ENCODE measurements around the gene FBXO38.

Gene FBXO38

GRCh38 chr5:148342371-148343045 lies 41.2 kb upstream of the FBXO38 start:
- no peak overlapping the region for H2BK5ac ChIP-seq (ENCODE audit: low read length)
- H3K18ac ChIP-seq (ENCODE audit: low read length): no peak overlapping the region
- H4K8ac ChIP-seq (ENCODE audit: low read depth, low read length): no peak overlapping the region
- no peak overlapping the region for H3K27ac ChIP-seq (replicated peaks; ENCODE audit: low read length)
- no CpG with 5 or more reads among the region's 2 CpGs for WGBS, 2 donors (ENCODE audit: extremely low coverage in 2 of 2, insufficient read length in 2 of 2, insufficient replicate concordance in 1 of 2)
- H3K36me3 ChIP-seq (replicated peaks in 1 of 2; ENCODE audit: control insufficient read depth in 2 of 2, insufficient read depth in 2 of 2, low read length in 2 of 2): no peaks in the 10 kb centered on the region
- H2AK5ac ChIP-seq (ENCODE audit: low read depth, low read length): no peak overlapping the region
- no peaks in the 10 kb centered on the region for H3K9me3 ChIP-seq (replicated peaks in 1 of 2; ENCODE audit: control insufficient read depth in 2 of 2, insufficient read depth in 1 of 2, low read depth in 1 of 2, low read length in 2 of 2)
- no peak overlapping the region for H3K9ac ChIP-seq (ENCODE audit: low read depth, low read length, poor library complexity)
- no peak overlapping the region for H2BK120ac ChIP-seq (ENCODE audit: low read depth, low read length)
- no peak overlapping the region for H3K4me3 ChIP-seq (ENCODE audit: low read length in 2 of 2)
- H2BK12ac ChIP-seq (ENCODE audit: low read length): no peak overlapping the region
- H3K27me3 ChIP-seq (ENCODE audit: control insufficient read depth in 3 of 3, insufficient read depth in 3 of 3, low read depth in 1 of 3, low read length in 3 of 3): no peaks in the 10 kb centered on the region
- H3K4ac ChIP-seq (ENCODE audit: low read length): no peak overlapping the region
- H3K4me1 ChIP-seq (ENCODE audit: control insufficient read depth in 2 of 2, insufficient read depth in 1 of 2, low read depth in 1 of 2, low read length in 2 of 2): peaks cover 0 to 4% of the 10 kb centered on the region in 2 donors
- no peak for DNase-seq (ENCODE audit: low spot score)
- H2BK15ac ChIP-seq (ENCODE audit: low read length): no peak overlapping the region
- no peak overlapping the region for H3K14ac ChIP-seq (ENCODE audit: low read length)
- H3K79me1 ChIP-seq (ENCODE audit: low read depth, low read length): no peaks in the 10 kb centered on the region
- no peak overlapping the region for H3K4me2 ChIP-seq (ENCODE audit: insufficient read depth, low read length, poor library complexity, severe bottlenecking)
- H2AFZ ChIP-seq (ENCODE audit: low read length): no peak overlapping the region
- H4K91ac ChIP-seq (ENCODE audit: low read depth, low read length, poor library complexity): no peak overlapping the region
- H3K23ac ChIP-seq (ENCODE audit: low read depth, low read length, poor library complexity): no peak overlapping the region

- H4K91ac ChIP-seq (ENCODE audit: low read depth, low read length, poor library complexity): no peak overlapping the region
- H2BK5ac ChIP-seq (ENCODE audit: low read length): no peak overlapping the region
- peaks cover 0 to 4% of the 10 kb centered on the region in 2 donors for H3K4me1 ChIP-seq (ENCODE audit: control insufficient read depth in 2 of 2, insufficient read depth in 1 of 2, low read depth in 1 of 2, low read length in 2 of 2)
- DNase-seq (ENCODE audit: low spot score): no peak
- no peaks in the 10 kb centered on the region for H3K36me3 ChIP-seq (replicated peaks in 1 of 2; ENCODE audit: control insufficient read depth in 2 of 2, insufficient read depth in 2 of 2, low read length in 2 of 2)
- H3K4me3 ChIP-seq (ENCODE audit: low read length in 2 of 2): no peak overlapping the region
- no CpG with 5 or more reads among the region's 2 CpGs for whole genome bisulfite sequencing, 2 donors (ENCODE audit: extremely low coverage in 2 of 2, insufficient read length in 2 of 2, insufficient replicate concordance in 1 of 2)
- H2BK15ac ChIP-seq (ENCODE audit: low read length): no peak overlapping the region
- H3K9me3 ChIP-seq (replicated peaks in 1 of 2; ENCODE audit: control insufficient read depth in 2 of 2, insufficient read depth in 1 of 2, low read depth in 1 of 2, low read length in 2 of 2): no peaks in the 10 kb centered on the region
- no peak overlapping the region for H3K23ac ChIP-seq (ENCODE audit: low read depth, low read length, poor library complexity)
- no peak overlapping the region for H3K18ac ChIP-seq (ENCODE audit: low read length)
- H3K27me3 ChIP-seq (ENCODE audit: control insufficient read depth in 3 of 3, insufficient read depth in 3 of 3, low read depth in 1 of 3, low read length in 3 of 3): no peaks in the 10 kb centered on the region
- H2AFZ ChIP-seq (ENCODE audit: low read length): no peak overlapping the region
- no peak overlapping the region for H2BK12ac ChIP-seq (ENCODE audit: low read length)
- H3K4me2 ChIP-seq (ENCODE audit: insufficient read depth, low read length, poor library complexity, severe bottlenecking): no peak overlapping the region
- no peak overlapping the region for H3K4ac ChIP-seq (ENCODE audit: low read length)
- H3K9ac ChIP-seq (ENCODE audit: low read depth, low read length, poor library complexity): no peak overlapping the region
- H3K27ac ChIP-seq (replicated peaks; ENCODE audit: low read length): no peak overlapping the region
- H4K8ac ChIP-seq (ENCODE audit: low read depth, low read length): no peak overlapping the region
- H2BK120ac ChIP-seq (ENCODE audit: low read depth, low read length): no peak overlapping the region
- no peak overlapping the region for H2AK5ac ChIP-seq (ENCODE audit: low read depth, low read length)
- H3K14ac ChIP-seq (ENCODE audit: low read length): no peak overlapping the region
- H3K79me1 ChIP-seq (ENCODE audit: low read depth, low read length): no peaks in the 10 kb centered on the region
Measured at GRCh38 chr5:148343046-148343407, 40.7 kb upstream of the FBXO38 start.

DNA sequence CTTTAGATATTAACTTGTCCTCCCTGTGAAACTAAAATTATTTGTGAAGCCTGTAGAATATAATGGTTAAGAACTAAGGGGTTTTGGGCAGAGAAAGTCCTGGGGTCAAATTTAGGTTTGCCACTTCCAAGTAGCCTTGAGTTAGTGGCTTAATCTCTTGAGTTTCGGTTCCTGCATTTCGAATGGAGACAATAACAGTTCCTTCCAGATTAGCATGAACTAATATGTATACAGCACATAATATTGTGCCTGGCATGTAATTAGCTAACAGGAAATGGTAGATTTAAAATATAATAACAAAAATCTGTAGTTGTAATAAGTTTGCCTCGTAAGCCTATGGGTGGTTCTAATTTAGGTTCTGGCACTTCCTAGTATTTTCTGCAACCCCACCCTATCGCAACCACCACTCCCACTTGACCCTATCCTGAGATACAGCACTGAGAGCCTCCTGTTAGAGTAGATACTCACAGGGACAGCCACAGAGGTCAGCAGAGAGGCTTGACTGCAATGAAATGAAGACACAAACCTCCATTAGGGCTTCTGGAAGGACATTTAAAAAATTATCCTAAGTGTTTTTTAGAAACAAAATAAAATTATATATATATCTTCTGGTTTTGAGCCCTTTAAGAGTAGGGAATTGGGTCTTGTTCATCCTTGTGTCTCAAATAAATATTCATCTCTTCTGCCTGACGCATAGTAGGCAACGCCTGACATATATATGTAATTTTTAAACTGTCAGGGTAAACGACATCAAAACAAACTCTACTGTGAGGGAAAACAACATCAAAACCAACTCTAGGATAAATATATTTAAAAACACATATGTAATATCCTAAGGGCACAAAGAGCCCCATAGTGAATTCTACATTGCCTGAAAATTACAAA lies 39.9 kb upstream of the FBXO38 start:
- no peak overlapping the region for H2BK12ac ChIP-seq (ENCODE audit: low read length)
- H3K23ac ChIP-seq (ENCODE audit: low read depth, low read length, poor library complexity): no peak overlapping the region
- no peak overlapping the region for H2BK15ac ChIP-seq (ENCODE audit: low read length)
- no peak overlapping the region for H3K9ac ChIP-seq (ENCODE audit: low read depth, low read length, poor library complexity)
- H3K4ac ChIP-seq (ENCODE audit: low read length): no peak overlapping the region
- H3K36me3 ChIP-seq (replicated peaks in 1 of 2; ENCODE audit: control insufficient read depth in 2 of 2, insufficient read depth in 2 of 2, low read length in 2 of 2): no peaks in the 10 kb centered on the region
- no peak overlapping the region for H2AFZ ChIP-seq (ENCODE audit: low read length)
- H3K18ac ChIP-seq (ENCODE audit: low read length): no peak overlapping the region
- no peak overlapping the region for H4K8ac ChIP-seq (ENCODE audit: low read depth, low read length)
- no peaks in the 10 kb centered on the region for H3K9me3 ChIP-seq (replicated peaks in 1 of 2; ENCODE audit: control insufficient read depth in 2 of 2, insufficient read depth in 1 of 2, low read depth in 1 of 2, low read length in 2 of 2)
- no peak overlapping the region for H2BK120ac ChIP-seq (ENCODE audit: low read depth, low read length)
- H3K14ac ChIP-seq (ENCODE audit: low read length): no peak overlapping the region
- no peak overlapping the region for H3K4me3 ChIP-seq (ENCODE audit: low read length in 2 of 2)
- no peaks in the 10 kb centered on the region for H3K27me3 ChIP-seq (ENCODE audit: control insufficient read depth in 3 of 3, insufficient read depth in 3 of 3, low read depth in 1 of 3, low read length in 3 of 3)
- no peak for DNase-seq (ENCODE audit: low spot score)
- H2BK5ac ChIP-seq (ENCODE audit: low read length): no peak overlapping the region
- no peak overlapping the region for H2AK5ac ChIP-seq (ENCODE audit: low read depth, low read length)
- H3K79me1 ChIP-seq (ENCODE audit: low read depth, low read length): no peaks in the 10 kb centered on the region
- H3K4me1 ChIP-seq (ENCODE audit: control insufficient read depth in 2 of 2, insufficient read depth in 1 of 2, low read depth in 1 of 2, low read length in 2 of 2): peaks cover 0 to 4% of the 10 kb centered on the region in 2 donors
- no peak overlapping the region for H3K4me2 ChIP-seq (ENCODE audit: insufficient read depth, low read length, poor library complexity, severe bottlenecking)
- WGBS, 2 donors (ENCODE audit: extremely low coverage in 2 of 2, insufficient read length in 2 of 2, insufficient replicate concordance in 1 of 2): no CpG with 5 or more reads among the region's 7 CpGs
- H4K91ac ChIP-seq (ENCODE audit: low read depth, low read length, poor library complexity): no peak overlapping the region
- no peak overlapping the region for H3K27ac ChIP-seq (replicated peaks; ENCODE audit: low read length)

DNA sequence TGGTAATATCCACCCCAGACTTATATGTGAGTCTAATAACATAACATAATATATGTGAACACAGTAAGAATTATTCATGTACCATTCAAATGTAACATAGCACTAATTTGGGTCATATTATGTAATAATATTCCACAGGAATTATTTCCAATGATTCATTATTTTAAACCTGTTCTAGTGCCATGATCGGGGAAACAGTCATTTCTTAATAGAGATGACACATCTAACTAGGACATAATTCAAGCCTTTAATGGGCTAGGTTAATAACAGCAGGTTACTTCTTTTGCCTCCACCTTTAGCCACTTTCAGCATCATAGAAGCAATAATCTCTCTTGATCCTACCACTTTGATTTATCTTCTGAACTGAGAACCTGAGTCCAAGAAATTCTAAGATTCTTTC lies 36.1 kb upstream of the FBXO38 start:
- Histone ChIP-seq H3K23ac (ENCODE audit: low read depth, low read length, poor library complexity) (no peak overlapping the region), H3K27me3 (ENCODE audit: control insufficient read depth in 3 of 3, insufficient read depth in 3 of 3, low read depth in 1 of 3, low read length in 3 of 3) (no peaks in the 10 kb centered on the region)

More for the DNA sequence above, 36.1 kb upstream of the FBXO38 start:
- no peak overlapping the region for H4K8ac ChIP-seq (ENCODE audit: low read depth, low read length)
- H3K36me3 ChIP-seq (replicated peaks in 1 of 2; ENCODE audit: control insufficient read depth in 2 of 2, insufficient read depth in 2 of 2, low read length in 2 of 2): no peaks in the 10 kb centered on the region
- WGBS, 2 donors (ENCODE audit: extremely low coverage in 2 of 2, insufficient read length in 2 of 2, insufficient replicate concordance in 1 of 2): no CpG with 5 or more reads among the region's 1 CpG
- no peak overlapping the region for H3K27ac ChIP-seq (replicated peaks; ENCODE audit: low read length)
- H2AK5ac ChIP-seq (ENCODE audit: low read depth, low read length): no peak overlapping the region
- H2AFZ ChIP-seq (ENCODE audit: low read length): no peak overlapping the region
- H2BK120ac ChIP-seq (ENCODE audit: low read depth, low read length): no peak overlapping the region
- H3K4me3 ChIP-seq (ENCODE audit: low read length in 2 of 2): no peak overlapping the region
- no peak overlapping the region for H3K18ac ChIP-seq (ENCODE audit: low read length)
- H2BK15ac ChIP-seq (ENCODE audit: low read length): no peak overlapping the region
- H2BK12ac ChIP-seq (ENCODE audit: low read length): no peak overlapping the region
- H3K9ac ChIP-seq (ENCODE audit: low read depth, low read length, poor library complexity): no peak overlapping the region
- H3K14ac ChIP-seq (ENCODE audit: low read length): no peak overlapping the region
- H3K4me2 ChIP-seq (ENCODE audit: insufficient read depth, low read length, poor library complexity, severe bottlenecking): no peak overlapping the region
- peaks cover 0 to 4% of the 10 kb centered on the region in 2 donors for H3K4me1 ChIP-seq (ENCODE audit: control insufficient read depth in 2 of 2, insufficient read depth in 1 of 2, low read depth in 1 of 2, low read length in 2 of 2)
- H3K4ac ChIP-seq (ENCODE audit: low read length): no peak overlapping the region
- DNase-seq (ENCODE audit: low spot score): no peak
- H4K91ac ChIP-seq (ENCODE audit: low read depth, low read length, poor library complexity): no peak overlapping the region
- H3K79me1 ChIP-seq (ENCODE audit: low read depth, low read length): no peaks in the 10 kb centered on the region
- no peaks in the 10 kb centered on the region for H3K9me3 ChIP-seq (replicated peaks in 1 of 2; ENCODE audit: control insufficient read depth in 2 of 2, insufficient read depth in 1 of 2, low read depth in 1 of 2, low read length in 2 of 2)
- H2BK5ac ChIP-seq (ENCODE audit: low read length): no peak overlapping the region

Data from neuronal stem cell (in vitro differentiated cells).